Activated CD4-positive, alpha-beta memory T cell treated with anti-CD3 and anti-CD28 coated beads, Interleukin-2, amount 10 ng/mL, durations not matched to agents 7 days and 5 days (primary cell): ENCODE data around the gene IGSF22. TPM values are rescaled to one million over a fixed set of nuclear protein-coding genes. Genes with fewer than 3 reads are reported as not detected.

Experiments
- CTCF ChIA-PET: fragments of 350-600 bp; sonication (Branson Sonifier 250); formaldehyde crosslinking; loops from one replicate; lab custom pipeline; 2021; ENCODE audit warnings: antibody characterized with exemption, inconsistent platforms; lab: Charles Lee
- POLR2A ChIA-PET: fragments of 350-600 bp; sonication (Branson Sonifier 250); formaldehyde crosslinking; loops from one replicate; lab custom pipeline; 2021; ENCODE audit warnings: antibody characterized with exemption; lab: Charles Lee
- DNase-seq: peaks from one replicate; pipeline ENCODE4 v3.0.0-alpha.2; 2020
- H3K27ac Mint-ChIP-seq: one replicate; pipeline ENCODE4 v1.8.0; 2021; ENCODE audit warnings: mild to moderate bottlenecking, mixed read lengths
- H3K27me3 Mint-ChIP-seq: one replicate; pipeline ENCODE4 v1.8.0; 2021; ENCODE audit warnings: mixed read lengths
- H3K36me3 Mint-ChIP-seq: one replicate; pipeline ENCODE4 v1.8.0; 2021; ENCODE audit warnings: low read depth, mixed read lengths
- H3K4me1 Mint-ChIP-seq: one replicate; pipeline ENCODE4 v1.8.0; 2021; ENCODE audit warnings: mixed read lengths
- H3K4me3 Mint-ChIP-seq: one replicate; pipeline ENCODE4 v1.8.0; 2021; ENCODE audit warnings: mild to moderate bottlenecking, mixed read lengths
- H3K9me3 Mint-ChIP-seq: one replicate; pipeline ENCODE4 v1.8.0; 2021; ENCODE audit warnings: mixed read lengths
- total RNA-seq, 2 experiments: library from RNA; stranded (reverse); gene quantifications; one replicate each; pipeline ENCODE4 v1.2.3, GENCODE V29; 2021

Gene IGSF22
- total RNA-seq, 2 experiments from 2014 or later = 0.50 to 2.7 TPM

DNA sequence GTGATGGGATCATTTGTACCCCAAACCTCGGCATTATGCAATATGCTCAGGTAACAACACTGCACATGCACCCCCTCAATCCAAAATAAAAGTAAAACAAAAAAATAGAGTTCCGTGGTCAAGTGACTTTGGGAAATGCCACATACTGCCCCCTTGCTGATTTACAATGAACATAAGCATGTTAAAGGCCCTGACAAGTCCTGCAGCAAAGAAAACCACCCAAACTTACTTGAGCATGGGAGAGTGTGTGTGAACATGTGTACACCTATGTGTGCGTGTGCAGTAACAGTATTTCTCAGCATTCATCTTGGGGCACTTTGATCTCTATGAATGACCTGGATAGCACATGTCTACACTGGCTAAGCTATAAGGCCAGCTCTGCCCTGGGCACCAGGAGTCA is 15.8 kb upstream of the IGSF22 start:
- Mint-ChIP-seq H3K27me3 (no peaks in the 10 kb centered on the region), H3K27ac (no peak overlapping the region), H3K36me3 (no peaks in the 10 kb centered on the region), H3K4me1 (no peaks in the 10 kb centered on the region), H3K9me3 (no peaks in the 10 kb centered on the region), H3K4me3 (no peak overlapping the region)
- ChIA-PET POLR2A (no interaction called here), CTCF (interaction anchor here (3.0 kb wide), 1 partner anchor 11 kb away, joined by 14 read pairs; no protein-coding TSS in a partner anchor)
- no peak for DNase-seq

DNA sequence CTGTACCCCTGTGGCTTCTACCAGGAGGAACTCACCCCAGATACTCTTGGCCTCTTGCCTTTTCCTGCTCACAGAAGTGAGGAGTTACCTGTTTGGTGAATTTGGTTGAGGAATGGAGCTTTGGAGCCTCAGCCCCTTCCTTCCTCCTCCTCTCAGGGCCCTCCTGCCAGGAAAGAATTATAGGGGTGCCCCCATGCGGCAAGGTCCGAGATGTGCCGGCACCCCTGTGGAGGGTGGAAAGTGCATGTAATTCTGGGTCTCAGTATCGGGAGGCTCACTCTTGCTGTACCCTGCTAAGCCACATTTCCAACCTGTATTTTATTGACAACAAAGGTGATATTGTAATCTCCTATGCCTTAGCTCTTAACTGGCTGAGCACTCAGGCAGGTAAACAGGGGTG is 13.7 kb upstream of the IGSF22 start:
- DNase-seq = no peak
- CTCF ChIA-PET = interaction anchor here (1.2 to 3.0 kb wide), 5 partner anchors 9 to 200 kb away, joined by 3 to 14 read pairs (median 8); no protein-coding TSS in a partner anchor
- H3K9me3 Mint-ChIP-seq = no peaks in the 10 kb centered on the region
- no peak overlapping the region for H3K4me3 Mint-ChIP-seq
- no peaks in the 10 kb centered on the region for H3K4me1 Mint-ChIP-seq
- no peak overlapping the region for H3K27ac Mint-ChIP-seq
- no peaks in the 10 kb centered on the region for H3K36me3 Mint-ChIP-seq
- H3K27me3 Mint-ChIP-seq = peaks cover 2% of the 10 kb centered on the region
- POLR2A ChIA-PET = no interaction called here

DNA sequence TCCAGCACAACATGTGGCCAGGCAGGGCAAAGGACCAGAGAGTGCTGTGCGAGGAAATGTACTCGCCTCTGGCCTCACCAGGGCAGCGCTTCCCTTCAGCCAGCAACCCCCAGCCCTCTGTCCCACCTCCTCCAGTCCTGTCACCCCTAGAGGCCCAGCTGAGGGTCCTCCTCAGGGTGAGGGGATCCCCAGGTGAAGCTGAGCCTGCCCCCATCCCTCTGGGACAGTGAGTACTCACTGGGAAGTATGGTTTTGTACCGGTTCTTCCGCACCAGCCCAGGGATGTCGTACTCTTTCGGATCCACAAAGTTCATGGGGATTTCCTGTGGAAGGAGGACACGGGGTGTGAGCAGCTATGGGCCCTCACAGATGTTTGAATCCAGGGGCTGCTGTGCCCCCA is 11.7 kb upstream of the IGSF22 start:
- ChIA-PET POLR2A (no interaction called here), CTCF (interaction anchor here (1.0 to 2.3 kb wide), 3 partner anchors 10 to 27 kb away, joined by 5 to 8 read pairs (median 6); no protein-coding TSS in a partner anchor)
- Mint-ChIP-seq H3K27ac (no peak overlapping the region), H3K9me3 (no peaks in the 10 kb centered on the region), H3K36me3 (no peaks in the 10 kb centered on the region), H3K27me3 (peaks cover 2% of the 10 kb centered on the region), H3K4me1 (no peaks in the 10 kb centered on the region), H3K4me3 (no peak overlapping the region)
- no peak for DNase-seq

DNA sequence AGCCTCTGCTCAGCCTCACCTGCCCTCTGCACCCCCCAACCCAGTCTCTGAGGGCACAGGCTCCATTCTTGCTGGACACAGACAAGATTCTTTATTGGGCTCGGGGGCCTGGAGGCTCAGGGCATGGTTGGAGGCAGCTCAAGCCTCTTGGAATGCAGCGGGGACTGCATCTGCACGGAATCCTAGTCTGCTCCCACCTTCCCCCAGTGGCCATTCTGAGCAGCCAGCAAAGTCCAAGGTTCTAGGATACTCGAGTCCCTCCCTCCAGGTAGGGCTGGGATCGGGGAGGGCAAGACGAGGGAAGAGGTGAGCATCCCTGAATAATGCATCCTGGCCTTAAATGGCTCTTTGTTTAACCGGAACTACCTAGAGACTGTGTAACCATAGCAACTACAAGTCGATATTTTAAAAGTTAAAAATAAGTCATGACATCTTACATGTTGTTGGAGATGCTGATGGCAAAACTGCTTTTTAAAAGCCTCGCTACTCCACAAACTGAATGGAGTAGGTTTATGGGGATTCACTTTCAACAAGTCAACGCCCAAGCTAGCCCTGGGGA is 10.7 kb upstream of the IGSF22 start:
- peaks cover 4% of the 10 kb centered on the region for H3K4me1 Mint-ChIP-seq
- ChIA-PET POLR2A (no interaction called here), CTCF (interaction anchor here (1.9 to 2.3 kb wide), 2 partner anchors 14 to 28 kb away, joined by 5 to 8 read pairs; no protein-coding TSS in a partner anchor)
- H3K27ac Mint-ChIP-seq = no peak overlapping the region
- no peaks in the 10 kb centered on the region for H3K9me3 Mint-ChIP-seq
- no peak overlapping the region for H3K4me3 Mint-ChIP-seq
- DNase-seq = no peak
- H3K27me3 Mint-ChIP-seq = peaks cover 2% of the 10 kb centered on the region
- no peaks in the 10 kb centered on the region for H3K36me3 Mint-ChIP-seq

DNA sequence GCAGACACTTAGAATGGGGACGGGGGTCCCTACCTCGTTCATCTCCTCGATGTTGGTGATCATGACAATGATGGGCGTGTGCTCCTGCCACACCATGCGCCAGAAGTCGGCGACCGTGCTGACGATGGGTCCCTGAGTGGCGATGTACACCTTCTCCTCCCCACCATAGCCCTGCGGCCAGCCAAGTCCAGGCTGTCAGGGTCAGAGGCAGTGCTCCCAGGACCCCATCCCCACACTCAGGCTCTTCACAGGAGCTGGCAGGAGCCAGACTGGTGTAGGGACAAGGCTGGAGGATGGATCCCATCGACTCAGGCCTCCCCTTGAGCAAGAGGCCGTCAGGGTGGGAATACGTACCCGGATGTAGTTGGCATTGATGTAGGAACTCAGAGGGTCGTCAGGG is 7.2 kb upstream of the IGSF22 start:
- H3K36me3 Mint-ChIP-seq = no peaks in the 10 kb centered on the region
- no peaks in the 10 kb centered on the region for H3K9me3 Mint-ChIP-seq
- DNase-seq = no peak
- no peak overlapping the region for H3K27ac Mint-ChIP-seq
- peaks cover 2% of the 10 kb centered on the region for H3K27me3 Mint-ChIP-seq
- ChIA-PET CTCF (interaction anchor here (1.0 to 4.0 kb wide), 6 partner anchors 11 to 490 kb away, joined by 3 to 45 read pairs (median 6); no protein-coding TSS in a partner anchor), POLR2A (interaction anchor here (1.0 kb wide), 1 partner anchor 207 kb away, joined by 3 read pairs; no protein-coding TSS in a partner anchor)
- peaks cover 5% of the 10 kb centered on the region for H3K4me1 Mint-ChIP-seq
- H3K4me3 Mint-ChIP-seq = no peak overlapping the region

DNA sequence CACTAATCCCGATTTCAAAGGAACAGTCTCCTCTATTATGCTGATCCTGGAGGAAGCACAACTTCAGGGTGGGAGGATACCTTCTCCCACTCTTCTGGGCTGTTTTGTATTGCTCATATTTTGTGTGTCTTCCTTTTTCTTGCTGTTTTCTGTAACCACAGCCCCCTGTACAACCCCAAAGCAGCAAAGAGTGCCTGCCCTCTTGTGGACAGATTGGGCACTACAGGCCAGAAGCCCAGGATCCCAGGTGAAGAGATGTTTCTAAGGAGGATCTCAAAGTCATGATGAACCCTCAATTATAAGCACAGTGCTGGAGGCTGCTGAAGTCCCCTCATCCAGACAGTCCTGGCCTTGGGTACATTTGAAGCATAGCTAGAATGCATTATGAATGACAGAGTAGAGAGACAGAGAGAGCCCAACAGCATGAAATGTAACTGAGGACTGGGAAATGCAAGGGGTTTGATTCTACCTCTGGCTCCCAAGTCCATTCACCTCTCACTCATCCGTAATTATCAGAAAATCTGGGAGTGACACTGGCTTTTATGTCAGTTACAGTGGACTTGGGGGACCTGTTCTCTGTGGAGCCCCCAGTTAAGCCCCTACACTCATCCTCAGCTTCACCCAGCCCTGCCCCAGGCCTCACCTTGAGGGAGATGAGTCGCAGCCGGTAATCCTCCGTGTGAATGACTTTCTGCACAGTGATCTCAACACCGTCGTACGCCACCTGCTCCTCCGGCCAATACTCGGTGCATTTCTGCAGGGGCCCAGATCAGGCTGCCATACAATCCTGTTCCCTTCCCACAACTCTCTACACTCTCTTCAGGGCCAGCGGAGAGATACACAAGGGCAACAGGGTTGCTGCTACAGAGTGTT is 6.2 kb upstream of the IGSF22 start:
- H3K27me3 Mint-ChIP-seq = peaks cover 2% of the 10 kb centered on the region
- H3K27ac Mint-ChIP-seq = no peak overlapping the region
- no peaks in the 10 kb centered on the region for H3K9me3 Mint-ChIP-seq
- no peaks in the 10 kb centered on the region for H3K36me3 Mint-ChIP-seq
- peaks cover 5% of the 10 kb centered on the region for H3K4me1 Mint-ChIP-seq
- ChIA-PET POLR2A (interaction anchor here (0.9 kb wide), 1 partner anchor 10 kb away, joined by 5 read pairs; no protein-coding TSS in a partner anchor), CTCF (interaction anchor here (0.9 to 4.0 kb wide), 14 partner anchors 9 to 617 kb away, joined by 3 to 45 read pairs (median 4); no protein-coding TSS in a partner anchor)
- DNase-seq = peak; percentile 70
- H3K4me3 Mint-ChIP-seq = no peak overlapping the region

DNA sequence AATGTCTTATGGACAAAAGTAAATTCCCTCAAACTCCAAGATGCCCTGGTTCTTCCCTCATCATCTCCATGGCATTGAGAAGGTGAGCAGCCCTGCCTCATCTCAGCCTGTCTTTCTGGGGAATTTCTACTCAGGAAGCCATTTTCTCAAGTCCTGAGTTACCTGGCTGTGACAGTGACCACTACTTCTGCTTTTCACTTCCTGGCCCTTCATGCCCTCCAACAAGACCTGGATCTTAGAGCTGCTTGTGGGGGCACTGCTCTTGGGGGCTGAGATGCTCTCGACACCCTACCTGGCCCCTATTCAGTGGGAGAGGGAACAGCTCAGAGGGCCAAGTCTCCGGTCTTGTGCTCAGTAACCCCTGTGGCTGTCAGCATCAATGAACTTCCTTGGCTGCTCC is 5.5 kb upstream of the IGSF22 start:
- no peak overlapping the region for H3K27ac Mint-ChIP-seq
- ChIA-PET POLR2A (interaction anchor here (0.9 kb wide), 1 partner anchor 9 kb away, joined by 5 read pairs; no protein-coding TSS in a partner anchor), CTCF (interaction anchor here (0.6 to 4.0 kb wide), 24 partner anchors 9 to 621 kb away, joined by 3 to 45 read pairs (median 3); no protein-coding TSS in a partner anchor)
- no peak overlapping the region for H3K4me3 Mint-ChIP-seq
- H3K9me3 Mint-ChIP-seq = no peaks in the 10 kb centered on the region
- no peaks in the 10 kb centered on the region for H3K36me3 Mint-ChIP-seq
- no peak for DNase-seq
- peaks cover 2% of the 10 kb centered on the region for H3K27me3 Mint-ChIP-seq
- H3K4me1 Mint-ChIP-seq = peaks cover 5% of the 10 kb centered on the region

DNA sequence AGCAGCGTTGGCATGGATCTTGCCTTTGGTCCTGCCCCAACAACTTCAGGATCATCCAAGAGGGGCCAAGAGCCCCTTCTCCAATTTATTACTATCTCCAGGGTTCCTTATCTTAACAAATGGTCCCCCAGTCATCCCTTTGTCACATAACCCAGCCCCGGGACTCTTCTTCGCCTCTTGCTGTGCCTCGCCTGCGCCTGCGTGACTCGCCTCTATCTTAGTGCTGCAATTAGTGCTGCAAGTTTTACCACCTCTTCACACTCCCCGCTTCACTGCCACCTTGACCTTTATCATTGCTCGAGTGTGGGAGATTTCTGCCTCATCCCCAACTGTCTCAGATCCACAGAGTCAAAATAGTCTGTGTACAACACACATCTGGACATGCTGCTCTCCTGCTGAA is 4.0 kb upstream of the IGSF22 start:
- H3K36me3 Mint-ChIP-seq = no peaks in the 10 kb centered on the region
- ChIA-PET CTCF (interaction anchor here (0.5 to 4.0 kb wide), 6 partner anchors 8 to 308 kb away, joined by 3 to 45 read pairs (median 9); no protein-coding TSS in a partner anchor), POLR2A (no interaction called here)
- H3K4me3 Mint-ChIP-seq = no peak overlapping the region
- no peaks in the 10 kb centered on the region for H3K9me3 Mint-ChIP-seq
- peaks cover 5% of the 10 kb centered on the region for H3K4me1 Mint-ChIP-seq
- H3K27me3 Mint-ChIP-seq = no peaks in the 10 kb centered on the region
- no peak for DNase-seq
- H3K27ac Mint-ChIP-seq = no peak overlapping the region

DNA sequence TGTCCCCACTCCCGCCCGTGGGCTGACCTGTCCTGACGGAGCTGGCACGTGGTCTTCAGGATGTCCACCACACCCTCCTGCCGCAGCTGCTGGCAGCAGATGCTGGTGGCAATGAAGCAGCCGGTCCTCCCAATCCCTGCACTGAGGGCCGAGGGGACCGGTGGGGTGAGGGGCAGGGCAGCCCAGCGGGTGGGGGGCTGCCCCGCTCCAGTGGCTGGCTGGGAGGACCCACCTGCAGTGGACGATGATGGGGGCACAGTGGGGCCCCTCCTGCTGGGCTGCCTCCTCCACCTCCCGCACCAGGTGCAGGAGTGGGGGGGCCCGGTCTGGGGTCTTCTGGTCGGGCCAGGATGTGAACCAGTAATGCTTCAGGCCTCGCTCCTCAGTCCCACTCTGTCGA is 3.4 kb upstream of the IGSF22 start:
- Mint-ChIP-seq H3K27me3 (no peaks in the 10 kb centered on the region), H3K4me1 (peaks cover 5% of the 10 kb centered on the region), H3K9me3 (no peaks in the 10 kb centered on the region), H3K27ac (no peak overlapping the region), H3K36me3 (no peaks in the 10 kb centered on the region), H3K4me3 (no peak overlapping the region)
- no peak for DNase-seq
- POLR2A ChIA-PET = no interaction called here
- CTCF ChIA-PET = interaction anchor here (1.0 to 4.0 kb wide), 3 partner anchors 9 to 190 kb away, joined by 3 to 33 read pairs (median 3); no protein-coding TSS in a partner anchor

DNA sequence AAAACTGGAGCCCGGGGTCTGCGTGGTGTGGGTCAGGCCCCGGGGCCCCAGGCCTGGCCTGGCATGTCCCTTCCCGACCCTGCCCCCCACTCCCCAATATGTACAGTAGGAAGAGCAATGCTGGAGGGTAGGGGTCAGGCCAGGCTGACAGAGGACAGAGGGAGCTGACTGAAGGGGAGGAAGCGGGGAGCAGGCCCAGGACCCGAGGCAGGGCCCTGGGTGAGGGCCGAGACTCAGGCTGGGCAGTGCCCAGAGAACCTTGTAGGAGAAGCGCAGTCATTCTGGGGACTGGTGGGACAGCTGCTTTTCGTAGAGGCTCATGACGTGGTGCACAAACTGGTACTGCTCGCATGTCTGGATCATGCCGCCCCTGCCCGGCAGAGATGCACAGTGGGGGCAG is 2.7 kb upstream of the IGSF22 start:
- POLR2A ChIA-PET = interaction anchor here (1.3 kb wide), 1 partner anchor 23 kb away, joined by 4 read pairs; no protein-coding TSS in a partner anchor
- CTCF ChIA-PET = interaction anchor here (0.6 to 2.0 kb wide), 12 partner anchors 9 to 618 kb away, joined by 3 to 8 read pairs (median 4); no protein-coding TSS in a partner anchor
- no peak for DNase-seq
- Mint-ChIP-seq H3K4me1 (peaks cover 5% of the 10 kb centered on the region), H3K27ac (no peak overlapping the region), H3K4me3 (no peak overlapping the region), H3K27me3 (peaks cover 2% of the 10 kb centered on the region), H3K9me3 (no peaks in the 10 kb centered on the region), H3K36me3 (no peaks in the 10 kb centered on the region)

DNA sequence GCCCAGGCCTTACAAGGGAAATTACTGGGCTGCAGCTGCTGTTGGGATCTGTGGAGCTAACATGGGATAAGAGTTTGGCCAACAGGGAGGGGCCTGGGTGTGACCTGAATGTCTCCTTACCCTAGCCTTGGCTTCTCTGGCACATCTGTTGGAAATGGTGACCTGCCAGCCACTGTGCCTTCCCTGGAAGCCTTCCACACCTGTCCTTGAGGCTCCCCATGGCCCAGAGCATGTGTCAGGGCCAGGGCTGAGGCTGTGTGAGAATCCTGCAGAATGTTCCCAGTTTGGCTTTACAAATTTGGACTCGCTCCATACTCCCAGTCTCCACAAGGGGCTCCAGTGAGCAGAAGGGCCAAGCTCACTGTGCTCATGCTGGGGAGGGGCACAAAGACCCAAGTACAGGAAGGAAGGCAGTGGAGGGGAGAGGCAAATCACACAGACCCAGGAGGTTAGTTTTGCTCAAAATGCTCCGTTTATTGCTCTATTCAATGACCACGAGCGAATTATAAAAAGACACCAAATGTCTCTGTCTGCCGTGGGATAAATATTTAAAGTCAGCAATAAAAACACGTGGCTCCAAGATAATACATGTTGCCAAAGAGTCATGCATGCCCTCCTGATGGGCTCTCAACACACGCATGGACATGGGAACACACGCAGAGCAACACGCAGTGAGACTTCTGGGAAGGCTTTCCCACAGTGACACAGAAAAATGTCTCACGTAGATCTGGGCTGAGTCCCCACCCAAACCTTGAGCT is 1.7 kb upstream of the IGSF22 start:
- no peaks in the 10 kb centered on the region for H3K9me3 Mint-ChIP-seq

DNA sequence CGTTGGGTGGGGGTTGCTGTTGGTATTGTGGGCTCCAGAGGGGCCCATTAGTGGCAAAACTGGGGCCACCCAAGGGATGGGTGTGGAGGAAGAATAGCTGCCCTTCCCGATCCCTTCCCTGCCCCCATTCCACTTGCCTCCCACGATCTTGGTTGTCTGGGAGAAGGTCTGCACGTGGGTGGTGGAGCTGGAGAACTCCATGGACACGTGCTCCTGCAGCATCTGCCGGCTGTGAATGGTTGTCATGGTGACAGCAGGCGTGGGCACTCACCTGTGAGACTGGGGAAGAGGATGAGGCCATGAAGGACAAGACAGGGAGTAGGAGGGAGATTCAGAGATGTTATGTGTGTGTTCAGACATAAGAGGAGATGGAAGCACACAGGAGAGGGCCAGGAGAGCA is 2.0 kb downstream of the IGSF22 start:
- no peaks in the 10 kb centered on the region for H3K36me3 Mint-ChIP-seq
- H3K27me3 Mint-ChIP-seq = peaks cover 7% of the 10 kb centered on the region
- ChIA-PET CTCF (interaction anchor here (0.9 to 4.4 kb wide), 5 partner anchors 7 to 183 kb away, joined by 3 to 45 read pairs (median 9); no protein-coding TSS in a partner anchor), POLR2A (interaction anchor here (1.0 to 1.1 kb wide), 2 partner anchors 21 to 90 kb away, joined by 3 to 4 read pairs; partner anchors contain the start of gene SPTY2D1)
- H3K4me3 Mint-ChIP-seq = no peak overlapping the region
- H3K9me3 Mint-ChIP-seq = no peaks in the 10 kb centered on the region
- no peak overlapping the region for H3K27ac Mint-ChIP-seq
- no peak for DNase-seq
- H3K4me1 Mint-ChIP-seq = peaks cover 12% of the 10 kb centered on the region

More for the DNA sequence above, 1.7 kb upstream of the IGSF22 start:
- Mint-ChIP-seq H3K27me3 (peaks cover 2% of the 10 kb centered on the region), H3K4me3 (no peak overlapping the region), H3K27ac (no peak overlapping the region), H3K4me1 (peaks cover 5% of the 10 kb centered on the region), H3K36me3 (no peaks in the 10 kb centered on the region)
- ChIA-PET CTCF (interaction anchor here (0.8 to 2.0 kb wide), 18 partner anchors 10 to 617 kb away, joined by 3 to 8 read pairs (median 4); partner anchors contain the start of genes TMEM86A and TSG101), POLR2A (interaction anchor here (1.3 kb wide), 1 partner anchor 22 kb away, joined by 4 read pairs; no protein-coding TSS in a partner anchor)
- peak; percentile 42 for DNase-seq
